SIG-M5 (cell line): ENCODE results near the gene ACP6.
"Not testable (repeated sequence)": the region's sequence is repeated elsewhere in the genome, so short reads cannot be mapped to it uniquely, and the experiment has no call there.

Experiments used
- DNase-seq: peaks from one replicate; lab custom pipeline; 2025; lab: John Stamatoyannopoulos, UW

ACP6 gene

GRCh38 chr1:147670319-147671001 is at the start of gene ACP6:
TSS of gene ACP6 (minus strand) at chr1:147670524. CDS start at chr1:147670048, 476 bp downstream.
- DNase-seq = peak; percentile 81

- no peak for DNase-seq
These were observed 49.4 kb upstream of the ACP6 start for GRCh38 chr1:147719711-147720225.

- DNase-seq = no peak
These were observed 48.8 kb upstream of the ACP6 start for GRCh38 chr1:147719029-147719698.

GRCh38 chr1:147717706-147718097 is 47.4 kb upstream of the ACP6 start:
- no peak for DNase-seq

- no peak for DNase-seq
These were observed 46.9 kb upstream of the ACP6 start for GRCh38 chr1:147717051-147717705.

- no peak for DNase-seq
These were observed 42.3 kb upstream of the ACP6 start for GRCh38 chr1:147712605-147713004.

- DNase-seq = no peak
These were observed 30.0 kb upstream of the ACP6 start for GRCh38 chr1:147700042-147701006.

- no peak for DNase-seq
These were observed 29.3 kb upstream of the ACP6 start for GRCh38 chr1:147699686-147700041.

- no peak for DNase-seq
These were observed 12.9 kb upstream of the ACP6 start for GRCh38 chr1:147683163-147683763.

GRCh38 chr1:147680608-147681235 is 10.4 kb upstream of the ACP6 start:
- DNase-seq = not testable (repeated sequence)

GRCh38 chr1:147677681-147678080 is 7.4 kb upstream of the ACP6 start:
- DNase-seq = not testable (repeated sequence)

GRCh38 chr1:147676311-147677085 is 6.2 kb upstream of the ACP6 start:
- DNase-seq = no peak

- DNase-seq = no peak
These were observed 3.5 kb upstream of the ACP6 start for GRCh38 chr1:147673816-147674215.

- DNase-seq = no peak
These were observed 3.1 kb upstream of the ACP6 start for GRCh38 chr1:147673406-147673805.

GRCh38 chr1:147669469-147670318 is 630 bp downstream of the ACP6 start:
- DNase-seq = peak; percentile 11

- no peak for DNase-seq
These were observed 4.8 kb downstream of the ACP6 start for GRCh38 chr1:147665521-147665920.

GRCh38 chr1:147664206-147664605 is 6.1 kb downstream of the ACP6 start:
- no peak for DNase-seq

- DNase-seq = no peak
These were observed 15.8 kb downstream of the ACP6 start for GRCh38 chr1:147654511-147654910.

GRCh38 chr1:147652306-147652705 is 18.0 kb downstream of the ACP6 start:
- DNase-seq = no peak
